HCT116 (cell line): ENCODE data around the gene SEC22A. TPM values are rescaled to one million over a fixed set of nuclear protein-coding genes. Genes with fewer than 3 reads are reported as not detected.
A peak's percentile ranks its signal among the peaks of the same experiment; 100 is the strongest.

Experiments used
- ATAC-seq: fragments of 200-7000 bp; cut with Tn5 transposase; 2 replicates; pipeline ENCODE4 v1.9.1; 2020; ENCODE audit warnings: mild to moderate bottlenecking, moderate library complexity
- BruUV-seq: library from RNA; stranded (reverse); fragments of 400-500 nt; replicated peaks from 2 replicates; lab custom pipeline; 2021; lab: Mats Ljungman, UMichigan
- CTCF ChIA-PET: fragments of 300-600 bp; sonication (Branson Sonifier 250); formaldehyde crosslinking; loops from one replicate; lab custom pipeline; 2021; ENCODE audit warnings: antibody characterized with exemption; lab: Charles Lee
- POLR2A ChIA-PET: fragments of 300-600, 350-600 bp; sonication (Branson Sonifier 250); formaldehyde crosslinking; loops from one replicate; lab custom pipeline; 2021; ENCODE audit warnings: antibody characterized with exemption; lab: Charles Lee
- RAD21 ChIA-PET, 2 experiments: fragments of 300-600 bp; sonication (Branson Sonifier 250); formaldehyde crosslinking; loops; one replicate each; lab custom pipeline; 2023; ENCODE audit warnings: low total read pairs in 2 of 2; ENCODE audit not compliant: uncharacterized antibody in 2 of 2, unreplicated experiment in 2 of 2, low non-redundant PET in 1 of 2; lab: Charles Lee
- DNase-seq: peaks from one replicate; pipeline ENCODE4 v3.0.0-alpha.2; 2010; ENCODE audit warnings: low read depth, low spot score
- H2AFZ ChIP-seq: fragments of 200-600 bp; shearing (Covaris generic), sonication (generic); 2 replicates; pipeline ENCODE4 v1.6.1; 2017; ENCODE audit warnings: low read depth, mixed run types, mixed read lengths, antibody characterized with exemption, low read length; ENCODE audit not compliant: poor library complexity, severe bottlenecking
- H3K27ac ChIP-seq: 2 replicates; pipeline ENCODE4 v1.5.1; 2012; ENCODE audit warnings: low read depth, low read length
- H3K27me3 ChIP-seq: fragments of 200-600 bp; sonication (generic); 2 replicates; pipeline ENCODE4 v1.6.1; 2016; ENCODE audit warnings: mixed run types, low read length, mixed read lengths; ENCODE audit not compliant: insufficient read depth
- H3K36me3 ChIP-seq, 2 experiments: fragments of 200-500 bp in 1 of 2; fragments of 200-600 bp in 1 of 2; sonication (Bioruptor generic) in 1 of 2; sonication (generic) in 1 of 2; 2 replicates each; pipeline versions ENCODE4 v1.5.1 to v1.6.1; 2014 to 2016; ENCODE audit warnings: low read length in 2 of 2, inconsistent platforms in 1 of 2, mixed read lengths in 1 of 2, mixed run types in 1 of 2; ENCODE audit not compliant: insufficient read depth in 2 of 2, control insufficient read depth in 1 of 2
- H3K4me1 ChIP-seq, 2 experiments: fragments of 200-600 bp in 1 of 2; sonication (generic) in 1 of 2; 2 replicates each; pipeline versions ENCODE4 v1.5.1 to v1.6.1; 2012 to 2017; ENCODE audit warnings: low read length in 2 of 2, inconsistent platforms in 1 of 2, mild to moderate bottlenecking in 1 of 2, mixed read lengths in 1 of 2, mixed run types in 1 of 2, moderate library complexity in 1 of 2; ENCODE audit not compliant: insufficient read depth in 2 of 2, control insufficient read depth in 1 of 2
- H3K4me2 ChIP-seq: fragments of 200-600 bp; sonication (generic); 2 replicates; pipeline ENCODE4 v1.6.1; 2017; ENCODE audit warnings: mixed run types, low read length, mixed read lengths
- H3K4me3 ChIP-seq, 2 experiments: fragments of 200-600 bp in 1 of 2; sonication (generic) in 1 of 2; replicated peaks in 1 of 2; 2 replicates each; pipeline ENCODE4 v1.5.1; 2011 to 2016; ENCODE audit warnings: low read length in 2 of 2, control low read depth in 1 of 2, low read depth in 1 of 2, mild to moderate bottlenecking in 1 of 2, mixed read lengths in 1 of 2, mixed run types in 1 of 2
- H3K79me2 ChIP-seq: fragments of 200-600 bp; sonication (generic); 2 replicates; pipeline ENCODE4 v1.6.1; 2017; ENCODE audit warnings: mild to moderate bottlenecking, mixed run types, low read length, moderate library complexity, mixed read lengths; ENCODE audit not compliant: insufficient read depth
- H3K9ac ChIP-seq: fragments of 200-600 bp; sonication (generic); 2 replicates; pipeline ENCODE4 v1.6.1; 2016; ENCODE audit warnings: low read length, mixed read lengths
- H3K9me2 ChIP-seq: fragments of 200-600 bp; sonication (generic), shearing (Covaris generic); 2 replicates; pipeline ENCODE4 v1.6.1; 2017; ENCODE audit warnings: mixed run types, mild to moderate bottlenecking, moderate library complexity; ENCODE audit not compliant: insufficient read depth
- H3K9me3 ChIP-seq, 2 experiments: fragments of 200-500 bp in 1 of 2; fragments of 200-600 bp in 1 of 2; sonication (Bioruptor generic) in 1 of 2; sonication (generic) in 1 of 2; 2 replicates each; pipeline ENCODE4 v1.6.1; 2014 to 2017; ENCODE audit warnings: low read length in 2 of 2, mixed read lengths in 2 of 2, inconsistent platforms in 1 of 2, low read depth in 1 of 2, mild to moderate bottlenecking in 1 of 2, mixed run types in 1 of 2, moderate library complexity in 1 of 2; ENCODE audit not compliant: control insufficient read depth in 1 of 2, insufficient read depth in 1 of 2
- H4K20me1 ChIP-seq: fragments of 200-600 bp; sonication (generic), shearing (Covaris generic); 2 replicates; pipeline ENCODE4 v1.6.1; 2017; ENCODE audit warnings: mixed run types, mild to moderate bottlenecking, moderate library complexity; ENCODE audit not compliant: insufficient read depth
- CBX3 ChIP-seq: IDR thresholded peaks from 2 replicates; pipeline ENCODE4 v1.6.1; 2012; ENCODE audit warnings: low read depth
- CEBPB ChIP-seq: IDR thresholded peaks from 2 replicates; pipeline ENCODE4 v1.6.1; 2012; ENCODE audit warnings: low read depth
- EZH2 ChIP-seq: fragments of 200-600 bp; sonication (generic); IDR thresholded peaks from 2 replicates; pipeline ENCODE4 v1.6.1; 2017; ENCODE audit warnings: antibody characterized with exemption, mixed run types
- FOSL1 ChIP-seq: IDR thresholded peaks from 2 replicates; pipeline ENCODE4 v1.6.1; 2012; ENCODE audit warnings: low read depth
- POLR2A ChIP-seq: IDR thresholded peaks from 2 replicates; pipeline ENCODE4 v1.7.0; 2011; ENCODE audit warnings: borderline replicate concordance; ENCODE audit not compliant: insufficient read depth, insufficient read length; ENCODE audit errors: extremely low read depth
- SIN3A ChIP-seq: IDR thresholded peaks from 2 replicates; pipeline ENCODE4 v1.6.1; 2012; ENCODE audit warnings: low read depth
- TCF7L2 ChIP-seq: IDR thresholded peaks from 2 replicates; pipeline ENCODE4 v1.7.0; 2011; ENCODE audit warnings: borderline replicate concordance, inconsistent platforms; ENCODE audit not compliant: insufficient read depth, insufficient read length; ENCODE audit errors: extremely low read depth
- YY1 ChIP-seq: IDR thresholded peaks from 2 replicates; pipeline ENCODE4 v1.6.1; 2011; ENCODE audit warnings: low read length, low read depth, moderate library complexity, mild to moderate bottlenecking; ENCODE audit not compliant: insufficient replicate concordance; ENCODE audit errors: extremely low read depth
- ZFX ChIP-seq: fragments of 450-650 bp; IDR thresholded peaks from 2 replicates; pipeline ENCODE4 v1.6.1; 2017
- intact Hi-C: fragments of 100-400 bp; cut with micrococcal nuclease; formaldehyde crosslinking; loops from 2 replicates; pipeline ENCODE4 v1.10.0; 2022
- total RNA-seq: library from RNA; stranded (reverse); gene quantifications from one replicate; pipeline ENCODE4 v1.2.1, GENCODE V29; 2021; ENCODE audit not compliant: unreplicated experiment

The SEC22A gene
- total RNA-seq, 1 experiment from 2014 or later = 10.6 TPM

- no peak overlapping the region for H3K27ac ChIP-seq
- H3K27me3 ChIP-seq = peaks cover 31% of the 10 kb centered on the region; the same call in 1 of the 2 replicates
- RAD21 ChIA-PET = no interaction called here
- H2AFZ ChIP-seq = no peak overlapping the region
- H3K9me2 ChIP-seq = no peaks in the 10 kb centered on the region
- POLR2A ChIA-PET = no interaction called here
- no peaks in the 10 kb centered on the region for H3K36me3 ChIP-seq
- no peaks in the 10 kb centered on the region for H3K4me1 ChIP-seq
- DNase-seq (no peak), ATAC-seq (no peak)
- no peak overlapping the region for H3K4me2 ChIP-seq
- H3K4me3 ChIP-seq = no peak overlapping the region
- H3K9me3 ChIP-seq = no peaks in the 10 kb centered on the region
- intact Hi-C loops = no loop called here
- no peaks in the 10 kb centered on the region for H4K20me1 ChIP-seq
- no peaks in the 10 kb centered on the region for H3K79me2 ChIP-seq
- CTCF ChIA-PET = interaction anchor here (1.3 kb wide), 1 partner anchor 250 kb away, joined by 3 read pairs; no protein-coding TSS in a partner anchor
- H3K9ac ChIP-seq = no peak overlapping the region
- BruUV-seq = no TSS peak
- TF ChIP-seq YY1 (no peak), ZFX (no peak), FOSL1 (no peak)
- TF ChIP-seq, all 23 proteins: peak for 0
Observed at GRCh38 chr3:123310186-123310585, 108.4 kb downstream of the SEC22A start.

- no peak for DNase-seq
- Histone ChIP-seq H4K20me1 (no peaks in the 10 kb centered on the region), H3K27ac (no peak overlapping the region), H3K27me3 (peaks cover 31% of the 10 kb centered on the region; the same call in 1 of the 2 replicates), H3K4me2 (no peak overlapping the region), H3K9me3 (no peaks in the 10 kb centered on the region), H3K9ac (no peak overlapping the region), H3K79me2 (no peaks in the 10 kb centered on the region), H3K9me2 (no peaks in the 10 kb centered on the region), H2AFZ (no peak overlapping the region), H3K36me3 (no peaks in the 10 kb centered on the region), H3K4me1 (no peaks in the 10 kb centered on the region), H3K4me3 (no peak overlapping the region)
- ChIA-PET POLR2A (no interaction called here), CTCF (interaction anchor here (1.3 kb wide), 1 partner anchor 249 kb away, joined by 3 read pairs; no protein-coding TSS in a partner anchor), RAD21 (no interaction called here)
- TF ChIP-seq POLR2A = no peak
- TF ChIP-seq CBX3 = no peak
- TF ChIP-seq SIN3A = no peak
- peak; percentile 17; the same call in 1 of the 2 replicates for TF ChIP-seq FOSL1
- TF ChIP-seq EZH2 = no peak
- no peak for TF ChIP-seq TCF7L2
- no peak for TF ChIP-seq CEBPB
- intact Hi-C loops = no loop called here
- no peak for ATAC-seq
- no TSS peak for BruUV-seq
Observed at GRCh38 chr3:123310741-123311140, 109.0 kb downstream of the SEC22A start.
